Stimulated activated CD4-positive, alpha-beta T cell treated with anti-CD3 and anti-CD28 coated beads, TNF-alpha, amount 100 ng/mL, for 48 hours (primary cell): ENCODE data around the gene SRPK2.

Source experiments
- DNase-seq, 3 donors: peaks; one replicate each; pipeline ENCODE4 v3.0.0-alpha.2; 2020; ENCODE audit warnings: low read depth in 3 of 3

SRPK2 gene

DNA sequence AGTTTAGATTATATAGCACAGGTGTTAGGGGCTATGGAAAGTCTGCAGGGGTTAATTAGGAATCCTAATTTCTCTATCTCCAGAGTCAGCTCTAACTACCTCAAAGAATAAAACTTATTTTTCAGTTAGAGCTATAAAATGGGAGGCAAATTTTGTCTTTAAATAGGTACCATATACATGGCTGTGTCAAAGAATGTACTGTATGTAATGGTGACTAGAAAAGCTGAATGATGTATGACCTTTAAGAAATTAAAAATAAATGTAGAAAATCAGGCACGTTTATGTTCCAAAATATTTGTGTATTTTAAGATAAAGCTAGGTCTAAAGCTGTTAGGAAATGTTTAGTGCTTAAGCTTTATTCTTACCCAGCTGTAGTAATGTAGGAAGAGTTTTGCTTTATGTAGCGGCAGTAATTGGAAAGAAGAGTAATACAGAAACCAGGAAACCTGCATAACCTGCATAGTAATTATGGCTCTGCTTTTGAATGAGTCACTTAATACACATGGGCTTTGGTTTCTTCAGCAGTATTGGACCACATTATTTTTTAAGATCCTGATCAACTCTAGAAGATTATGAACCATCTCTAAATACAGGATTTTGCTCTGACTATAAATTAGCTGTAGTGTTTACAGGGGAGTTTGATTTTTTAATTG is 289.7 kb downstream of the SRPK2 start:
- no peak for DNase-seq

GRCh38 chr7:105097619-105098018 is 291.1 kb downstream of the SRPK2 start:
- DNase-seq, result no peak

DNA sequence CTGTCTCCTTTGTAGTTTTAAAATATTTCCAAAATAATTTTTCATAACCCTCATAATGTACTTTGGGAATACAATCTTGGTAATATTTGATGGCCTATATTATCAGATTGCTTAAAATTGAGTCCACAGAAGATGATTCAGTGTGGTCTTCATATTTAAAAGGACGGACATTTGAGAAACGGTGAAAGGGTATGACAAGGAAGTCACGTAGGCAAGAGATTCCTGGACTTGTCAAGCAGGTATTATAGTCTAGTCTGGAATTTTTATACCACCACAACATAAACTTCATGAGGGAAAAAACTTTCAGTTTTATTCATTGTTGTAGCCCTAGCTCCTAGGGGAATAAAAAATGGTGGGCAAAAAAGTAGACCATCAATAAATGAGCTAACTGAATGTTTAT is 292.4 kb downstream of the SRPK2 start:
- no peak for DNase-seq

DNA sequence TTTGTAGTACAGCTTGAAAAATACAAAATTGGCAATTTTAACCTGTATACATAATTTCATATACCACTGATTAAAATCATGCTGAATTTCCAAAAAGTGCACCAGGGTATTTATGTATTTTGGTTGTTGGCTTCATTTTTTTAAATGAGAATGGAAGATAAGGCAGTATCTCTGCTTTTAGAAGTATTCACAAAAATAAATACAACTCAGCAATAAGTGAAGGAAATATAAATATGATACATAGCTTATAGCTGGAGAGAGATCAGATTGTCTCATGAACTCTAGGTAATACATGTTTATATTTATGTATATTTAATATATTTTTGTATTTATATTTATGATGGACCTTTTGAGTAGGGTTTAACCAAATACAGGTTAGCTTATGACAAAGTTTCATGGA is 293.8 kb downstream of the SRPK2 start:
- DNase-seq, result no peak

DNA sequence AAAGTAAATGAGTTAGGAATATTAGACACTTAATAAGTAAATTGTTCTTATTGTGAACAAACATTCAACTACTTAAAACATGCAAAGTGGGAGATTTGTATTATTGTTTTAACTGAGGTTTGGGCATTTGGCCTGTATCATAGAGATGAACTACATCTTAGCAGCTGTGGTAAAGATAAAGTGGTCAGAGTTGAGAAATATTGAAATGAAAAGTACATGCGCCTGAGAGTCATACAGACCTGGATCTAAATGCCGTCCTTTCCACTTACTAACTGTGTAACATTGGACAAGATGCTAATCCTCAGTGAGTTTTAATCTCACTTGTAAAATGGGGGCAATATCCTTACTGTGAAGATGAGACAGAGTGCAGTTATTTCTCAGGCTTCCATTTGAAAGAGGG is 300.3 kb downstream of the SRPK2 start:
- no peak for DNase-seq

DNA sequence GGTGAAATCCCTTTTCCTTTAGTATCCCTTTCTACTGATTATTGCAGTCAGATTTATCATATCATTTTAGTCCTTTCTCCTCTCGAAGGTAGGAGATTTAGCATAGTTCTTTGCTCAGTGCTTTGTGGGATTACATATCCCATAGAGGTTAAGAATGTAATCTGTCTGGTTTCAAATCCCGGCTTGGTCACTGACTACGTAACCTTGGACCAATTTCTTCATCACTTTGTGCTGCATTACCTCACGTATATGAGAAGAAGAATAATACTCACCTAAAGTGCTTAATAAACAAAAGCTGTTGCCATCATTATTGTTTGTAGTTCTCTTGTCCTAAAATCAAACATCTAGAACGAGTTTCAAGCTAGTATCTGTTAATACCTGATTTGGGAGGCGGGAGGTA is 300.7 kb downstream of the SRPK2 start:
- DNase-seq, result no peak

- no peak for DNase-seq
Observed at GRCh38 chr7:105086850-105087249, 301.9 kb downstream of the SRPK2 start.

- DNase-seq, result no peak
Observed at GRCh38 chr7:105084581-105084980, 304.1 kb downstream of the SRPK2 start.

DNA sequence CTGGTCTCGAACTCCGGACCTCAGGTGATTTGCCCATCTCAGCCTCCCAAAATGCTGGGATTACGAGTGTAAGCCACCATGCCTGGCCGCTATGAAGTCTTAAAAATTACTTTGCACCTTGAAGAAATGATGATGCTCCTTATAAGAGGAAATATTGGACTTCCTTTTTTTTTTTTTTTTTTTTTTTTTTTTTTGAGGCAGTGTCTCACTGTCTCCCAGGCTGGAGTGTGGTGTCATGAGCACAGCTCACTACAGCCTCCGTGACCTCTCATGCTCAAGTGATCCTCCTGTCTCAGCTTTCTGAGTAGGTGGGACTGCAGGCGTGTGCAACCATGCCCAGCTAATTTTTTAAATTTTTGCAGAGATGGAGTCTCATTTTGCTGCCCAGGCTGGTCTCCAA is 309.4 kb downstream of the SRPK2 start:
- no peak for DNase-seq

- DNase-seq, result no peak
Observed at GRCh38 chr7:105073143-105073542, 315.6 kb downstream of the SRPK2 start.

GRCh38 chr7:105068886-105069285 is 319.8 kb downstream of the SRPK2 start:
- DNase-seq, result no peak

- no peak for DNase-seq
Observed at GRCh38 chr7:105067691-105068090, 321.0 kb downstream of the SRPK2 start.
